Mononuclear cell (primary cell): ENCODE measurements around the gene WSCD2. TPM values are rescaled to one million over a fixed set of nuclear protein-coding genes. Genes with fewer than 3 reads are reported as not detected.

Source experiments
- H3K27me3 ChIP-seq: 2 replicates; pipeline ENCODE4 v1.6.0; 2011; ENCODE audit warnings: low read length, control low read depth; ENCODE audit not compliant: insufficient read depth
- H3K4me1 ChIP-seq: 2 replicates; pipeline ENCODE4 v1.5.1; 2011; ENCODE audit warnings: mild to moderate bottlenecking, low read length, control low read depth; ENCODE audit not compliant: insufficient read depth
- H3K4me3 ChIP-seq: 2 replicates; pipeline ENCODE4 v1.5.1; 2011; ENCODE audit warnings: mild to moderate bottlenecking, low read length, moderate library complexity
- H3K9me3 ChIP-seq: 2 replicates; pipeline ENCODE4 v1.5.1; 2011; ENCODE audit warnings: low read depth, mild to moderate bottlenecking, control low read depth, low read length
- total RNA-seq: library from RNA; depleted of rRNA; stranded (reverse); fragments of >200 nt; gene quantifications from one replicate; pipeline ENCODE4 v1.2.3, GENCODE V29; 2012

WSCD2 gene
- total RNA-seq, 1 donor = 0.10 TPM

- H3K4me1 ChIP-seq = no peaks in the 10 kb centered on the region
- no peaks in the 10 kb centered on the region for H3K27me3 ChIP-seq
- H3K9me3 ChIP-seq = no peaks in the 10 kb centered on the region
- no peak overlapping the region for H3K4me3 ChIP-seq
These were observed 102.2 kb downstream of the WSCD2 start for GRCh38 chr12:108231109-108231905.

DNA sequence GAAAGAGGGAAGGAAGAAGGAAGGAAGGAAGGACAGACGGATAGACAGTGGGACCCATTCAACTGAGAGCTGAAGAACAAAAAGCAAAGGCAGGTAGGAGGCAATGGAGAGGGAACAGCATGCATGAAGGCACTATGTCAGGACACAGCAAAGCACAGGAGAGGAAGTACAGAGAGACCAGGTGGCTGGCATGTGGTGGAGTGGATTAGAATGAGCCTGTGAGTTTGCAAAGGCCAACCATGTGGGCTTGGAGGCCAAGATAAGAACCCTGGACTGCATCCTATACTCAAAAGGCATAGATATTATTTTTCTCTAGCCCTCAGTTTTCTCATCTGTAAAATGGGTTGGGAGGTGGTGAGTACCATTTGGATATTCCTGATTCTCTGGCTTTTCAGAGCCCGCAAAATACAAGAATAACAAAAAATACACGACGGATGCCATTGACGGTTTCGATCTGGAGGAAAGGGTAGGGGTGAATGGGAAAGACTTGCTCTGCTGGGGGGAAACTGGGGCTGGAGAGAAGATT, 102.9 kb downstream of the WSCD2 start:
- H3K27me3 ChIP-seq = no peaks in the 10 kb centered on the region
- H3K9me3 ChIP-seq = no peaks in the 10 kb centered on the region
- no peak overlapping the region for H3K4me3 ChIP-seq
- no peaks in the 10 kb centered on the region for H3K4me1 ChIP-seq

GRCh38 chr12:108232565-108232964, 103.5 kb downstream of the WSCD2 start:
- no peak overlapping the region for H3K4me3 ChIP-seq
- no peaks in the 10 kb centered on the region for H3K9me3 ChIP-seq
- H3K4me1 ChIP-seq = no peaks in the 10 kb centered on the region
- H3K27me3 ChIP-seq = no peaks in the 10 kb centered on the region

- Histone ChIP-seq H3K4me3 (no peak overlapping the region), H3K4me1 (no peaks in the 10 kb centered on the region), H3K27me3 (no peaks in the 10 kb centered on the region), H3K9me3 (no peaks in the 10 kb centered on the region)
These were observed 105.1 kb downstream of the WSCD2 start for GRCh38 chr12:108234158-108234557.

DNA sequence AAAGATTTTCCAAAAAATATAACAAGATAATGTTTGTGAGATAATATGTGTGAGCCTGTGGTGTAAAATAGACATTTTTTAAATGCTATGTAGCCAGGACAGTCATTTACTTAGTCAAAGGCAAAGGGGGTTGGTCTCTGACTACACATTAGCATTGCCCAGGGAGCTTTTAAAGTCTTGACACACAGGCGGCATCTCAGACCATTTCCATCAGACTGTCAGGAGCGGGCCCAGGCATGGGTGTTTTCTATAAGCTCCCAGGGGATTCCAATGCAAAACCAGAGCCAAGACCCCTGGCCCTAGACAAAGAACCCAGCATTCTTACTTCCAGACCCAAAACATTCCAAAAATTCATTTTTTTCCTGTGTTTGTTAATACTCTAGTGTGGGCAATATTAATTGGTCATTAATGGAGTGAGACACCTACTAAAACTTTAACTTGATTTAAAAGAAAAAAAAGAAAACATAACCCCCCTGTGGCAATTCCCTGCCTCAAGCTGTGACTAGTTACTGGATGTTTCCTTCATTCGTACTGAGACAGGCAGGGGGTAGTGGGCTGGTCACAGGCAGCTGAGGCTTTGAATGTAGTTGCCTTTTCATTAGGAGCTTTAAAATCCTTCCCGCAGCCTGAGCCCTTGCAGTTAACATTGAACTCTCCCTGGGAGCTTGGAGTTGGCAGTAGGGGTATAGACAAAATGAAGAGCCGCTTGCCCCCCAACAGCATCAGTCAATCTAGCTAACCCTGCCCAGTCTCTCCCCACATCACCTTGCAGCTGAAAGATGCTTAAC, 106.3 kb downstream of the WSCD2 start:
- Histone ChIP-seq H3K9me3 (no peaks in the 10 kb centered on the region), H3K27me3 (no peaks in the 10 kb centered on the region), H3K4me3 (no peak overlapping the region), H3K4me1 (no peaks in the 10 kb centered on the region)

DNA sequence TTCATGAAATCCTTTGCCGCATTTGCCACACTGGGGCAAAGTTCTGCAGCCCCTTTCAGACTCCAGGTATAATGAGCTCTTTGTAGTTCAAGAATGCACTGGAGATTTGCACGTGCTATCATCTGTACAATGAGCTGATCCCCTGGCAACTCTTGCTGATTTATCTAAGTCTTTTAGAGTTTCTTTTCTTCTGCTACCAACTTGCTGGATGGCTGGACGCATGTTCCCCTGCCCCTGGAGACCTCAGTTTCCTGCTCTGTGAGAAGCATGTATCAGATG, 106.8 kb downstream of the WSCD2 start:
- Histone ChIP-seq H3K27me3 (peaks cover 1% of the 10 kb centered on the region), H3K4me3 (no peak overlapping the region), H3K4me1 (no peaks in the 10 kb centered on the region), H3K9me3 (no peaks in the 10 kb centered on the region)

DNA sequence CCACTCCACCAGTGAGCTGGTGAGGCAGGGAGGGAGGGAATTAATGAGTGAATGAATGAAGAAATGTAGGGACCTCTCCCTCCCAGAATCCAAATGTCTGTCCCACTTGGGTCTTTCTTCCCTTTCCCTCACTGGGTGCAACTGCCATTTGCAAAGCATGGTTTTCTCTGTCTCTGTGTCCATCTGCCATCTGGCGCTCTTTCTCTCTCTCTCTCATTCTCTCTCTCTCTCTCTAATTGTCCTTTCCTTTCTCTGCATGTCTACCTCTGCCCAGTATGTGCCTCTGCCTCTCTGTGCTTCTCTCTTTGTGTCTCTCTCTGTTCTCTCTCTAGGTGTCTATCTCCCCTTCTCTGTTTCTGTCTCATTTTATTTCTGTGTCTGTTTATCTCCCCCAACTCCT, 107.3 kb downstream of the WSCD2 start:
- H3K27me3 ChIP-seq = peaks cover 3% of the 10 kb centered on the region
- H3K9me3 ChIP-seq = no peaks in the 10 kb centered on the region
- no peaks in the 10 kb centered on the region for H3K4me1 ChIP-seq
- H3K4me3 ChIP-seq = no peak overlapping the region

DNA sequence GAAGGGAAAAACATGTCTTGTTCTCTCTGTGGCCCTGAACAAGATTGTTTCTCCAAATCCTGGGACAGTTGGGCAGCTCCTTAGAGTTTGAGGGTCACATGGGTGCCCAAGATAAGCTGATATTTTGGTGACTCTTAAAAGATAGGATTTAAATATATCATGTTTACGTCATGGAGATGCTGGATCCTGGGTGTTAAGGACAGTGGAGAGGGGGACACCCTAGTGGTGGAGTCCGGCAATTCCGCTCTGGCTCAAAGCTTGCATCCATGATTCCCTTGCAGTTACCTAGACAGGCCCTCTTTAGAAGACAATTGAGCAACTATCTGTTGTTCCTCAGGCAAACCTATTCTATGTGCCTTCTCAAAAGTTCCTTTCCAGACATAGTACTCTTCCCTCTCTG, 108.2 kb downstream of the WSCD2 start:
- no peaks in the 10 kb centered on the region for H3K9me3 ChIP-seq
- H3K27me3 ChIP-seq = peaks cover 3% of the 10 kb centered on the region
- no peak overlapping the region for H3K4me3 ChIP-seq
- no peaks in the 10 kb centered on the region for H3K4me1 ChIP-seq

DNA sequence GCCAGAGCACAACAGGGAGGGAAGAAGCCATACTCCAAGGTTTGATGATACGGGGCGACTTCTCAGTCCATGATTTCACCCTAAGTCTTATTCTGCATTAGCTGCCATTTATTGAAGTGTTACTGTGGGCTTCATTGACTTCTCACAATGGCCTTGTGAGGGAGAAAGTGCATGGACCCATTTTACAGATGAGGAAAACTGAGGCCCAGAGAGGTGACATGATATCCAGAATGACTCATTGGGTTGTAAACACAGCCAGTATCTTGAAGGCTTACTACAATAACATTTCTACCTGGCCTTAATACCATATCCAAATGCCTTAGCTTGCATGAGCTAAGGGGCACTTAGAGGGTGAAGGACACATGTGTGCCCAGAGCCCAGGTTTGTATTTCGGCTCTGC, 109.4 kb downstream of the WSCD2 start:
- H3K9me3 ChIP-seq = no peaks in the 10 kb centered on the region
- H3K27me3 ChIP-seq = peaks cover 3% of the 10 kb centered on the region
- no peak overlapping the region for H3K4me3 ChIP-seq
- no peaks in the 10 kb centered on the region for H3K4me1 ChIP-seq

- no peaks in the 10 kb centered on the region for H3K4me1 ChIP-seq
- no peak overlapping the region for H3K4me3 ChIP-seq
- H3K9me3 ChIP-seq = no peaks in the 10 kb centered on the region
- H3K27me3 ChIP-seq = peaks cover 3% of the 10 kb centered on the region
These were observed 110.3 kb downstream of the WSCD2 start for GRCh38 chr12:108239378-108239777.

- H3K27me3 ChIP-seq = peaks cover 3% of the 10 kb centered on the region
- H3K4me1 ChIP-seq = no peaks in the 10 kb centered on the region
- no peak overlapping the region for H3K4me3 ChIP-seq
- H3K9me3 ChIP-seq = no peaks in the 10 kb centered on the region
These were observed 111.1 kb downstream of the WSCD2 start for GRCh38 chr12:108240027-108240785.

GRCh38 chr12:108240928-108241327, 111.8 kb downstream of the WSCD2 start:
- H3K9me3 ChIP-seq = no peaks in the 10 kb centered on the region
- H3K4me3 ChIP-seq = no peak overlapping the region
- no peaks in the 10 kb centered on the region for H3K4me1 ChIP-seq
- peaks cover 3% of the 10 kb centered on the region for H3K27me3 ChIP-seq

- H3K27me3 ChIP-seq = peaks cover 3% of the 10 kb centered on the region
- no peak overlapping the region for H3K4me3 ChIP-seq
- H3K4me1 ChIP-seq = no peaks in the 10 kb centered on the region
- H3K9me3 ChIP-seq = no peaks in the 10 kb centered on the region
These were observed 113.1 kb downstream of the WSCD2 start for GRCh38 chr12:108241986-108242703.

DNA sequence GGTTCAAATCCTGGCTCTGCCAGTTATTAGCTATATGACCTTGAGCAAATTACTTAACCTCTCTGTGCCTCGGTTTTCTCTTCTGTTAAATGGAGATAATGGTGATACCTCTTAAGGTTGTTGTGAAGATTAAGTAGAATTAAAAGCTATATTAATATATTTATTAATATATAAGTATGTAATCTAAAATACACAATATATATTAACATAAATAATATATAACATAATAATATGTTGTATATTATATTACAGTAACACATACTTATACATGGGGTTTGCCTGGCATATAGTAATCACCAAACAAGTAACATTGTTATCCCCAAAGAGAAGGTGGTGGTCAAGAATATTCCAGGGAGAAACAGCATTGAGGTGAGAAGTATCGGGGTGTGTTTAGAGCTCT, 118.0 kb downstream of the WSCD2 start:
- no peaks in the 10 kb centered on the region for H3K27me3 ChIP-seq
- no peaks in the 10 kb centered on the region for H3K9me3 ChIP-seq
- no peak overlapping the region for H3K4me3 ChIP-seq
- no peaks in the 10 kb centered on the region for H3K4me1 ChIP-seq

- Histone ChIP-seq H3K4me3 (no peak overlapping the region), H3K9me3 (no peaks in the 10 kb centered on the region), H3K27me3 (no peaks in the 10 kb centered on the region), H3K4me1 (peaks cover 2% of the 10 kb centered on the region)
These were observed 118.9 kb downstream of the WSCD2 start for GRCh38 chr12:108248011-108248410.
